Activated CD8-positive, alpha-beta T cell treated with anti-CD3 and anti-CD28 coated beads for 36 hours (primary cell): ENCODE data around the gene AURKAIP1. TPM values are rescaled to one million over a fixed set of nuclear protein-coding genes. Genes with fewer than 3 reads are reported as not detected.

Experiments used
- ATAC-seq: fragments of 200-7000 bp; cut with Tn5 transposase; one replicate; pipeline ENCODE4 v1.10.0; 2021; ENCODE audit warnings: mild to moderate bottlenecking, moderate library complexity
- CTCF ChIA-PET: fragments of 350-600 bp; sonication (Branson Sonifier 250); formaldehyde crosslinking; loops from one replicate; lab custom pipeline; 2021; ENCODE audit warnings: antibody characterized with exemption; lab: Charles Lee
- POLR2A ChIA-PET: fragments of 350-600 bp; sonication (Branson Sonifier 250); formaldehyde crosslinking; loops from one replicate; lab custom pipeline; 2021; ENCODE audit warnings: antibody characterized with exemption; lab: Charles Lee
- DNase-seq: peaks from one replicate; pipeline ENCODE4 v3.0.0-alpha.2; 2020
- H3K27ac Mint-ChIP-seq: one replicate; pipeline ENCODE4 v1.8.0; 2021; ENCODE audit warnings: mild to moderate bottlenecking, mixed read lengths
- H3K27me3 Mint-ChIP-seq: one replicate; pipeline ENCODE4 v1.8.0; 2021; ENCODE audit warnings: mixed read lengths
- H3K36me3 Mint-ChIP-seq: one replicate; pipeline ENCODE4 v1.8.0; 2021; ENCODE audit warnings: low read depth, mixed read lengths
- H3K4me1 Mint-ChIP-seq: one replicate; pipeline ENCODE4 v1.8.0; 2021; ENCODE audit warnings: low read depth, mixed read lengths
- H3K4me3 Mint-ChIP-seq: one replicate; pipeline ENCODE4 v1.8.0; 2021; ENCODE audit warnings: mild to moderate bottlenecking, moderate library complexity, mixed read lengths
- H3K9me3 Mint-ChIP-seq: one replicate; pipeline ENCODE4 v1.8.0; 2021; ENCODE audit warnings: mixed read lengths
- CTCF ChIP-seq: fragments of 200-600 bp; IDR thresholded peaks from one replicate; pipeline ENCODE4 v1.8.0; 2022; ENCODE audit warnings: antibody characterized with exemption, mild to moderate bottlenecking
- intact Hi-C: fragments of 100-400 bp; cut with micrococcal nuclease; formaldehyde crosslinking; loops from one replicate; pipeline ENCODE4 v1.10.0; 2022
- total RNA-seq, 2 experiments: library from RNA; stranded (reverse); gene quantifications; one replicate each; pipeline ENCODE4 v1.2.3, GENCODE V29; 2021

Gene AURKAIP1
- total RNA-seq, 2 experiments from 2014 or later, result 127 TPM

DNA sequence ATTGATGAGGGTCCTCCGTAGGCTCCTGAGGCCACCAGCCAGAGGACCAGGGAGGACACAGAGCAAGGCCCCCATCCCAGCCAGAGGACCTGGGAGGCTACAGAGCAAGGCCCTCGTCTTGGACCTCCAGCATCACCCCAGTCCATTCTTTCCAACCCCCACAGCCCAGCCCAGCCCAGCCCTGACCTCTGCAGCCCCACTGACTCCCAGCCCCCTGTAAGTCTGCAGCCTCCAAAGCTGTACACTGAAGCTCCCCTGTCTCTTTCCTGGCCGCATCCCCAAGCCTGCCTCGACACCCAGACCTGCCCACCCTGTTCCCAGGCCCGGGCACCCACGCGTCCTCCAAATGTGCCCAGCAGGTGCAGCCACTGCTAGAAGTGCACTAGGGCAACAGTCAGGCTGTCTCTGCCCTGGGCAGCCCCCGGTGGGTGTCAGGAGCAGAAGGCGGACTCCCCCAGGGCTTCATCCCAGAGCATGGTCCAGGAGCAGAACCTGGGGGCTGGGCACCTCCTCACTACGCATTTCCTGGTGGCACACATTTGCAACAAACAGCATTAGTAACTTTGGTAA, 27.9 kb downstream of the AURKAIP1 start:
- Mint-ChIP-seq H3K36me3 (no peaks in the 10 kb centered on the region), H3K9me3 (no peaks in the 10 kb centered on the region), H3K27me3 (peaks cover under 1% of the 10 kb centered on the region), H3K4me1 (peaks cover 25% of the 10 kb centered on the region), H3K4me3 (peak overlapping the region; percentile 78), H3K27ac (no peak overlapping the region)
- no peak for TF ChIP-seq CTCF
- ATAC-seq, result no peak
- ChIA-PET POLR2A (interaction anchor here (1.2 to 1.5 kb wide), 2 partner anchors 22 to 37 kb away, joined by 4 to 6 read pairs; no protein-coding TSS in a partner anchor), CTCF (interaction anchor here (0.7 to 1.6 kb wide), 5 partner anchors 25 to 158 kb away, joined by 3 to 17 read pairs (median 4); partner anchors contain the start of gene AURKAIP1)
- no peak for DNase-seq
- intact Hi-C loops, result no loop called here

DNA sequence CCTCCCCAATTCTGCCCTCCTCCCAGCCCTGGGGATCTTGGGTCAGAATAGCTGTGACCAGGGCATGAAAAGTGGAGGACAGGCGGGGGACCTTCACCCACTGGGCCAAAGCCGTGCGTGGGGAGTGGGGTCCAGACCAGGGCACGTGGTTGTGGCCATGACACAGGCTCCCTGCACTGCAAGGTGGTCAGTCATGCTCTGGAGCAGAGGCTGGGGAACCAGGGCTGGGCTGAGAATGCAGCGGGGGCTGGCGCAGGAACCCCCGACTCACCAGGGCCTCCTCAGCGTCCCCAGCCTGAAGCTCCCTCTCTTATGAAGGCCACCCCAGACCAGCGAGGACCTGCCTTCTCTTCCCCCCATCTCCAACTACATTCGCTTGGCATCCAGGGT, 28.5 kb downstream of the AURKAIP1 start:
- ATAC-seq, result no peak
- no peak for TF ChIP-seq CTCF
- no peak overlapping the region for H3K27ac Mint-ChIP-seq
- CTCF ChIA-PET, result interaction anchor here (0.8 to 1.1 kb wide), 2 partner anchors 26 to 32 kb away, joined by 3 to 4 read pairs; no protein-coding TSS in a partner anchor
- H3K27me3 Mint-ChIP-seq, result no peaks in the 10 kb centered on the region
- peak overlapping the region; percentile 78 for H3K4me3 Mint-ChIP-seq
- no peak for DNase-seq
- intact Hi-C loops, result no loop called here
- peaks cover 22% of the 10 kb centered on the region for H3K4me1 Mint-ChIP-seq
- no peaks in the 10 kb centered on the region for H3K36me3 Mint-ChIP-seq
- H3K9me3 Mint-ChIP-seq, result no peaks in the 10 kb centered on the region
- POLR2A ChIA-PET, result interaction anchor here (1.3 to 1.4 kb wide), 2 partner anchors 25 to 75 kb away, joined by 3 read pairs; no protein-coding TSS in a partner anchor

GRCh38 chr1:1345860-1346500, 29.0 kb downstream of the AURKAIP1 start:
- intact Hi-C loops, result no loop called here
- H3K36me3 Mint-ChIP-seq, result peaks cover 4% of the 10 kb centered on the region
- ATAC-seq (no peak), DNase-seq (no peak)
- TF ChIP-seq CTCF, result no peak
- H3K4me1 Mint-ChIP-seq, result peaks cover 22% of the 10 kb centered on the region
- H3K27ac Mint-ChIP-seq, result no peak overlapping the region
- ChIA-PET POLR2A (interaction anchor here (0.9 to 1.4 kb wide), 3 partner anchors 26 to 74 kb away, joined by 3 read pairs; no protein-coding TSS in a partner anchor), CTCF (interaction anchor here (1.1 to 3.6 kb wide), 2 partner anchors 26 to 33 kb away, joined by 3 to 10 read pairs; no protein-coding TSS in a partner anchor)
- no peak overlapping the region for H3K4me3 Mint-ChIP-seq
- no peaks in the 10 kb centered on the region for H3K27me3 Mint-ChIP-seq
- no peaks in the 10 kb centered on the region for H3K9me3 Mint-ChIP-seq

GRCh38 chr1:1345384-1345783, 29.6 kb downstream of the AURKAIP1 start:
- no peaks in the 10 kb centered on the region for H3K9me3 Mint-ChIP-seq
- intact Hi-C loops, result no loop called here
- peaks cover 10% of the 10 kb centered on the region for H3K36me3 Mint-ChIP-seq
- no peak overlapping the region for H3K4me3 Mint-ChIP-seq
- no peak for TF ChIP-seq CTCF
- H3K27me3 Mint-ChIP-seq, result no peaks in the 10 kb centered on the region
- CTCF ChIA-PET, result interaction anchor here (3.6 kb wide), 1 partner anchor 27 kb away, joined by 10 read pairs; no protein-coding TSS in a partner anchor
- no peak for ATAC-seq
- DNase-seq, result no peak
- POLR2A ChIA-PET, result interaction anchor here (0.9 to 1.6 kb wide), 4 partner anchors 20 to 74 kb away, joined by 3 to 4 read pairs (median 3); no protein-coding TSS in a partner anchor
- peaks cover 22% of the 10 kb centered on the region for H3K4me1 Mint-ChIP-seq
- H3K27ac Mint-ChIP-seq, result no peak overlapping the region
